ENCODE measurements around the gene B3GAT1. TPM values are rescaled to one million over a fixed set of nuclear protein-coding genes. Genes with fewer than 3 reads are reported as not detected.

Gene B3GAT1
- total and polyA plus RNA-seq, 9 donors, result 0.11 to 1.4 (median 0.23) TPM

DNA sequence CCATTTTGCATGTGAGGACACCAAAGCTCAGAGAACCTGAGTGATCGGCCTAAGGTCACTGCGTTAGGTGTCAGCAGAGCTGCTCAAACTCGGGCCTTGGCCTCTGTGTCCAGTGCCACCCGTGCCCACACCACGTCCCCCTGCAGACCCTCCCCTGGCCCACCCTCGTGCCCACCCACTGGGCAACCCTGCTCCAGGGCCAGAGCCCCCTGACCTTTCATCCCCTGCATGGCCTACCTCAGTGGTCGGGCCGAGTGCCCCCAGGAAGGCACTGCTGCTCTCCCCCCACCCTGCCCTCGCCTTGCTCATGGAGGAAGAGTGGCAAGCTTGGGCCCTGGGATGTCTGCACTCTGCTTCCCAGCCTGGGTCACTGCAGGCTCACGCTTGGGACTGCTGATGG is 17.7 kb downstream of the B3GAT1 start:
- Histone ChIP-seq H3K9me3 (no peaks in the 10 kb centered on the region), H3K27me3 (no peaks in the 10 kb centered on the region), H3K36me3 (no peaks in the 10 kb centered on the region), H3K4me3 (no peak overlapping the region), H3K27ac (no peak overlapping the region), H3K4me1 (ENCODE audit: insufficient read depth) (no peaks in the 10 kb centered on the region)
- no peak for DNase-seq
- intact Hi-C loops (cut with DNase I), result no loop called here
- TF ChIP-seq POLR2A (IDR thresholded peaks at IDR 0.05), result no peak
- TF ChIP-seq, protein P1, sequence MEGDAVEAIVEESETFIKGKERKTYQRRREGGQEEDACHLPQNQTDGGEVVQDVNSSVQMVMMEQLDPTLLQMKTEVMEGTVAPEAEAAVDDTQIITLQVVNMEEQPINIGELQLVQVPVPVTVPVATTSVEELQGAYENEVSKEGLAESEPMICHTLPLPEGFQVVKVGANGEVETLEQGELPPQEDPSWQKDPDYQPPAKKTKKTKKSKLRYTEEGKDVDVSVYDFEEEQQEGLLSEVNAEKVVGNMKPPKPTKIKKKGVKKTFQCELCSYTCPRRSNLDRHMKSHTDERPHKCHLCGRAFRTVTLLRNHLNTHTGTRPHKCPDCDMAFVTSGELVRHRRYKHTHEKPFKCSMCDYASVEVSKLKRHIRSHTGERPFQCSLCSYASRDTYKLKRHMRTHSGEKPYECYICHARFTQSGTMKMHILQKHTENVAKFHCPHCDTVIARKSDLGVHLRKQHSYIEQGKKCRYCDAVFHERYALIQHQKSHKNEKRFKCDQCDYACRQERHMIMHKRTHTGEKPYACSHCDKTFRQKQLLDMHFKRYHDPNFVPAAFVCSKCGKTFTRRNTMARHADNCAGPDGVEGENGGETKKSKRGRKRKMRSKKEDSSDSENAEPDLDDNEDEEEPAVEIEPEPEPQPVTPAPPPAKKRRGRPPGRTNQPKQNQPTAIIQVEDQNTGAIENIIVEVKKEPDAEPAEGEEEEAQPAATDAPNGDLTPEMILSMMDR (IDR thresholded peaks at IDR 0.05), result no peak
- TF ChIP-seq EP300 (IDR thresholded peaks at IDR 0.05), result no peak
- 73 to 82% (median 76%) methylated on average over 10 of the region's 10 CpGs for WGBS, 3 donors

DNA sequence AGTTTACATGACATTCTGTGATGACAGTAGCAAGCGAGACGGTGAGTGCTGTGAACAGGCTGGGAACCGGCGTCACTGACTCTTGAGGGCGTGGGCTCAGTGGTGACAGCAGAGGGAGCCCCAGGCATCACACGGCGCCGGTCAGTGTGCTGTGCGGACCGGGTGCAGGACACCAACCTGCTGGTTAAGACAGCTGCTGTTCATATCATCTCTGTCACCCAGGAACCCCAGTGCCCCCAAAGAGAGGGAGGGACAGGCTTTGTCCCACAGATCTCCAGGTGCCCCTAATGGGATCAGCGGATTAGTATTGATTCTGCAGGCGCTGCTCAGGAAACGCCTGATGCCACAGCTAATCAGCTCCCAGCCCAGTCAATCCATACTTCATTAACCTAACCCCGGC is 18.4 kb downstream of the B3GAT1 start:
- no peak for DNase-seq
- TF ChIP-seq, protein P1 (IDR thresholded peaks at IDR 0.05), result no peak
- no peak for TF ChIP-seq EP300 (IDR thresholded peaks at IDR 0.05)
- no peak for TF ChIP-seq POLR2A (IDR thresholded peaks at IDR 0.05)
- no peak overlapping the region for H3K27ac ChIP-seq
- no peaks in the 10 kb centered on the region for H3K4me1 ChIP-seq (ENCODE audit: insufficient read depth)
- intact Hi-C loops (cut with DNase I), result no loop called here
- no peaks in the 10 kb centered on the region for H3K36me3 ChIP-seq
- H3K9me3 ChIP-seq, result no peaks in the 10 kb centered on the region
- 45 to 61% (median 45%) methylated on average over 14 of the region's 14 CpGs for WGBS, 3 donors
- no peak overlapping the region for H3K4me3 ChIP-seq
- no peaks in the 10 kb centered on the region for H3K27me3 ChIP-seq

DNA sequence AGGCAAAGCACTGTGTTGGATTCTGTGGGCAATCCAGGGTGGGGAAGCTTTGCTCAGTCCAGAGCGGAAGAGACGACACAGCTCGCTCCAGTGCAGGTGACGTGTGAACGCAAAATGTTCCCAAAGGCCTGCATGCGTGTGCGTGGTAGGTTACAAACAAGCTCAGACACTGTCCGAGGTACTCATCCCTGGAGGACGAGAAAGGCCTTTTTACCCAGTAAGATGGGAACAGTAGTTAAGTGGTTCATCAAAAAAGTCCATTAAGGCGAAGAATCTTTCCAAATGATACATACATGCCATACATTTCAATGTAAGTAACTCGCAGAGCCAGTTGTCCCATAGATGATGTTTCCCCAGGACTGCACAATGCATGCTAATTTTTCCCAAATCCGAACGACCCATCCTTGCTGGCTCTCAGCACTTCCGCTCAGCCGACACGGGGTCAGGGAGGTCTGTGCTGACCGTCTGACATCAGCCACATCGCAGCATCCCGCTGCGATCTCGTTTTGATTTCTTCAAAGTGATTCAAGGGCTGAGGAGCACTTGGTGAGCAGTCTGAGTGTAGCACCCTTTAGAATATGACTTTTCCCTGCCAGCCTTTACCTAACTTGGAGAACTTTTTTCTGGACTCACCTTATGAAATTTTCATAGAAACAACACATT is 19.0 kb downstream of the B3GAT1 start:
- intact Hi-C loops (cut with DNase I), result no loop called here
- Histone ChIP-seq H3K27me3 (no peaks in the 10 kb centered on the region), H3K27ac (no peak overlapping the region), H3K4me3 (no peak overlapping the region), H3K36me3 (no peaks in the 10 kb centered on the region), H3K4me1 (ENCODE audit: insufficient read depth) (no peaks in the 10 kb centered on the region), H3K9me3 (no peaks in the 10 kb centered on the region)
- 78 to 84% (median 82%) methylated on average over 21 of the region's 21 CpGs for WGBS, 3 donors
- no peak for DNase-seq
- TF ChIP-seq, protein P1 (IDR thresholded peaks at IDR 0.05), result no peak
- TF ChIP-seq POLR2A (IDR thresholded peaks at IDR 0.05) (no peak), EP300 (IDR thresholded peaks at IDR 0.05) (no peak)

DNA sequence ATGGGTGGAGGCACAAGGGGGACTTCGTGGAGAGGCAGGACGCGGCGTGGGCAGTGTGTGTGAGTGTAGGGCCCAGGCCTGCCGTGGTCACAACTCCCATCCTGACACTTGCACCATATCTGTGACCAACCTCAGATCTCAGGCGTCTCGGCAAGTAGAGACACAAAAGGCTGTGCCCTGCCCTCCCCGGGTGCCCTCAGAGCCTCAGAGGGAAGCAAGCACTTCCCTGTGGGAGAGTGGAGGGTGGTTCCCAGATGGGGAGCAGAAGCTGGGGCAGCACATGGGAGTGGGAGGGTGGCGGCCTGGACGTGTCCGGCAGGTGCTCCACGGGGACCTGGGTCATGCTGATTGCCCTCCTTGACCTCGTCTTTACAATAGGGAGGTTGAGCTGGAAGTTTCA is 20.4 kb downstream of the B3GAT1 start:
- intact Hi-C loops (cut with DNase I), result no loop called here
- Histone ChIP-seq H3K36me3 (no peaks in the 10 kb centered on the region), H3K27ac (no peak overlapping the region), H3K4me1 (ENCODE audit: insufficient read depth) (no peaks in the 10 kb centered on the region), H3K9me3 (no peaks in the 10 kb centered on the region), H3K27me3 (no peaks in the 10 kb centered on the region), H3K4me3 (no peak overlapping the region)
- WGBS, 3 donors, result 77 to 84% (median 79%) methylated on average over 13 of the region's 13 CpGs
- TF ChIP-seq POLR2A (IDR thresholded peaks at IDR 0.05), result no peak
- TF ChIP-seq, protein P1 (IDR thresholded peaks at IDR 0.05), result no peak
- no peak for TF ChIP-seq EP300 (IDR thresholded peaks at IDR 0.05)
- DNase-seq, result no peak
